ENCODE measurements around the gene STYXL1.

Gene STYXL1

GRCh38 chr7:75971309-75971960 is 76.4 kb downstream of the STYXL1 start:
- no peak overlapping the region for H3K4me3 ChIP-seq (replicated peaks; ENCODE audit: insufficient read depth, low read length)
- H3K27ac ChIP-seq (replicated peaks): no peak overlapping the region
- H3K27me3 ChIP-seq (ENCODE audit: insufficient read depth, poor library complexity, severe bottlenecking): no peaks in the 10 kb centered on the region
- TF ChIP-seq GABPA (IDR thresholded peaks at IDR 0.05; ENCODE audit: low read depth) (no peak), POLR2AphosphoS5 (IDR thresholded peaks at IDR 0.05; ENCODE audit: low read depth) (no peak), SPI1 (IDR thresholded peaks at IDR 0.05; ENCODE audit: borderline replicate concordance, low read depth) (no peak), CTCF (IDR thresholded peaks at IDR 0.05; ENCODE audit: insufficient read depth, low read length) (no peak)
- TF ChIP-seq, protein P1, sequence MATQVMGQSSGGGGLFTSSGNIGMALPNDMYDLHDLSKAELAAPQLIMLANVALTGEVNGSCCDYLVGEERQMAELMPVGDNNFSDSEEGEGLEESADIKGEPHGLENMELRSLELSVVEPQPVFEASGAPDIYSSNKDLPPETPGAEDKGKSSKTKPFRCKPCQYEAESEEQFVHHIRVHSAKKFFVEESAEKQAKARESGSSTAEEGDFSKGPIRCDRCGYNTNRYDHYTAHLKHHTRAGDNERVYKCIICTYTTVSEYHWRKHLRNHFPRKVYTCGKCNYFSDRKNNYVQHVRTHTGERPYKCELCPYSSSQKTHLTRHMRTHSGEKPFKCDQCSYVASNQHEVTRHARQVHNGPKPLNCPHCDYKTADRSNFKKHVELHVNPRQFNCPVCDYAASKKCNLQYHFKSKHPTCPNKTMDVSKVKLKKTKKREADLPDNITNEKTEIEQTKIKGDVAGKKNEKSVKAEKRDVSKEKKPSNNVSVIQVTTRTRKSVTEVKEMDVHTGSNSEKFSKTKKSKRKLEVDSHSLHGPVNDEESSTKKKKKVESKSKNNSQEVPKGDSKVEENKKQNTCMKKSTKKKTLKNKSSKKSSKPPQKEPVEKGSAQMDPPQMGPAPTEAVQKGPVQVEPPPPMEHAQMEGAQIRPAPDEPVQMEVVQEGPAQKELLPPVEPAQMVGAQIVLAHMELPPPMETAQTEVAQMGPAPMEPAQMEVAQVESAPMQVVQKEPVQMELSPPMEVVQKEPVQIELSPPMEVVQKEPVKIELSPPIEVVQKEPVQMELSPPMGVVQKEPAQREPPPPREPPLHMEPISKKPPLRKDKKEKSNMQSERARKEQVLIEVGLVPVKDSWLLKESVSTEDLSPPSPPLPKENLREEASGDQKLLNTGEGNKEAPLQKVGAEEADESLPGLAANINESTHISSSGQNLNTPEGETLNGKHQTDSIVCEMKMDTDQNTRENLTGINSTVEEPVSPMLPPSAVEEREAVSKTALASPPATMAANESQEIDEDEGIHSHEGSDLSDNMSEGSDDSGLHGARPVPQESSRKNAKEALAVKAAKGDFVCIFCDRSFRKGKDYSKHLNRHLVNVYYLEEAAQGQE (IDR thresholded peaks at IDR 0.05; ENCODE audit: insufficient replicate concordance, low read depth): no peak
- DNase-seq (ENCODE audit: low read depth in 1 of 2, low spot score in 1 of 2): no peak

- TF ChIP-seq CTCF (IDR thresholded peaks at IDR 0.05; ENCODE audit: insufficient read depth, low read length) (no peak), POLR2AphosphoS5 (IDR thresholded peaks at IDR 0.05; ENCODE audit: low read depth) (no peak), GABPA (IDR thresholded peaks at IDR 0.05; ENCODE audit: low read depth) (no peak)
- H3K27ac ChIP-seq (replicated peaks): no peak overlapping the region
- no peak for DNase-seq (ENCODE audit: low read depth in 1 of 2, low spot score in 1 of 2)
- H3K27me3 ChIP-seq (ENCODE audit: insufficient read depth, poor library complexity, severe bottlenecking): no peaks in the 10 kb centered on the region
- H3K4me3 ChIP-seq (replicated peaks; ENCODE audit: insufficient read depth, low read length): no peak overlapping the region
These were observed 77.9 kb downstream of the STYXL1 start for GRCh38 chr7:75969704-75970498.

GRCh38 chr7:75969182-75969581 is 78.6 kb downstream of the STYXL1 start:
- Histone ChIP-seq H3K27me3 (ENCODE audit: insufficient read depth, poor library complexity, severe bottlenecking) (no peaks in the 10 kb centered on the region), H3K4me3 (replicated peaks; ENCODE audit: insufficient read depth, low read length) (no peak overlapping the region), H3K27ac (replicated peaks) (no peak overlapping the region)
- no peak for TF ChIP-seq CTCF (IDR thresholded peaks at IDR 0.05; ENCODE audit: insufficient read depth, low read length)
- no peak for TF ChIP-seq POLR2AphosphoS5 (IDR thresholded peaks at IDR 0.05; ENCODE audit: low read depth)
- no peak for TF ChIP-seq GABPA (IDR thresholded peaks at IDR 0.05; ENCODE audit: low read depth)
- TF ChIP-seq, protein P1 (IDR thresholded peaks at IDR 0.05; ENCODE audit: insufficient replicate concordance, low read depth): no peak
- no peak for DNase-seq (ENCODE audit: low read depth in 1 of 2, low spot score in 1 of 2)
